OCI-LY3 (cell line): Measurements from ENCODE around the gene TMEM97.

Experiments used
- EZH2phosphoT487 ChIP-seq: fragments of 200-600 bp; shearing (Covaris generic); IDR thresholded peaks from 2 replicates; pipeline ENCODE4 v1.6.1; 2018; ENCODE audit warnings: antibody characterized with exemption, mixed run types, low read depth
- TF ChIP-seq, protein P1 (sequence below): fragments of 200-600, 300-600 bp; sonication (generic); IDR thresholded peaks from 2 replicates; pipeline ENCODE4 v1.5.1; 2014; ENCODE audit warnings: antibody characterized with exemption, low read length, low read depth

DNA sequence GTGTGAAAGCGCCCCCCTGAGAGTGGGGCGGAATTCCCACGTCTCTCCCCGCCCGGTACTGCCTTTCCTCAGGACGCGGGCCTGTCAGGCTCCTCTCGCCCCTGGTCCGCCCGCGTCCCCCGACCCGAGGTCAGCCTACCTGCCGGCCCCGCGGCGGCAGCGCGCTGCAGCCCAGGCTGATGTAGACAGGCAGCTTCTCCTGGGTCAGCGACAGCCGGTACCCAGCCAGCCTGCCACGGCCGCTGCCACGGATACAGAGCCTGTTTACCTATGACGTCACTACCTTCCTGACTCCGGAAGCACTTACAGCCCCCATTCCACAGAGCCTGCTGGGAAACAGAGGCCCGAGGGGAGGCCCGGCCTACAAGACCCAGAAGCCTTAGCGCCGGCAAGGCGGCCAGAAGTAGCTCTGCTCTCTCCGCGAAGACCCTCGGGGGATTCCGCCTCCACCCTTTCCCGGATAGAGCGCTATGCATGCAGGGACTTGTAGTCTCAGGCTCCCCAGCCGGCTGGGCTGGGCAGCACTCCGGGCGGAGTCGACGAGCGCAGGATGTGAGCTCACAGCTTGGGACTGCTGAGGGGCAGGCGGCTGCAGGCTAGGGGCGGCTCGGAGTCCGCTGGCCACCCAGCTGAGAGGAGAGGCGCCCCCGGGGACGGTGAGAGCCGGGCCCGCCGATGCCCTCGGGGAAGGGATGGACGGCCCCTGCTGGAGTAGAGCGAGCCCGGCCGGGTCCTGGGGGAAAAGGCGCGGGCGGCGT lies 16.4 kb downstream of the TMEM97 start, which contains the start of the genes IFT20 and TNFAIP1:
- TF ChIP-seq, protein P1, sequence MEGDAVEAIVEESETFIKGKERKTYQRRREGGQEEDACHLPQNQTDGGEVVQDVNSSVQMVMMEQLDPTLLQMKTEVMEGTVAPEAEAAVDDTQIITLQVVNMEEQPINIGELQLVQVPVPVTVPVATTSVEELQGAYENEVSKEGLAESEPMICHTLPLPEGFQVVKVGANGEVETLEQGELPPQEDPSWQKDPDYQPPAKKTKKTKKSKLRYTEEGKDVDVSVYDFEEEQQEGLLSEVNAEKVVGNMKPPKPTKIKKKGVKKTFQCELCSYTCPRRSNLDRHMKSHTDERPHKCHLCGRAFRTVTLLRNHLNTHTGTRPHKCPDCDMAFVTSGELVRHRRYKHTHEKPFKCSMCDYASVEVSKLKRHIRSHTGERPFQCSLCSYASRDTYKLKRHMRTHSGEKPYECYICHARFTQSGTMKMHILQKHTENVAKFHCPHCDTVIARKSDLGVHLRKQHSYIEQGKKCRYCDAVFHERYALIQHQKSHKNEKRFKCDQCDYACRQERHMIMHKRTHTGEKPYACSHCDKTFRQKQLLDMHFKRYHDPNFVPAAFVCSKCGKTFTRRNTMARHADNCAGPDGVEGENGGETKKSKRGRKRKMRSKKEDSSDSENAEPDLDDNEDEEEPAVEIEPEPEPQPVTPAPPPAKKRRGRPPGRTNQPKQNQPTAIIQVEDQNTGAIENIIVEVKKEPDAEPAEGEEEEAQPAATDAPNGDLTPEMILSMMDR, result no peak
- no peak for TF ChIP-seq EZH2phosphoT487
